Activated T-cell treated with anti-CD3 and anti-CD28 coated beads for 1 hour (primary cell): ENCODE measurements around the gene ZNF273.
"Not testable (repeated sequence)": the region's sequence is repeated elsewhere in the genome, so short reads cannot be mapped to it uniquely, and the experiment has no call there.

Experiments
- DNase-seq: peaks from one replicate; pipeline ENCODE4 v3.0.0-alpha.2; 2020; ENCODE audit warnings: low read depth

The ZNF273 gene

GRCh38 chr7:64946772-64947171 is 43.7 kb downstream of the ZNF273 start:
- no peak for DNase-seq

DNA sequence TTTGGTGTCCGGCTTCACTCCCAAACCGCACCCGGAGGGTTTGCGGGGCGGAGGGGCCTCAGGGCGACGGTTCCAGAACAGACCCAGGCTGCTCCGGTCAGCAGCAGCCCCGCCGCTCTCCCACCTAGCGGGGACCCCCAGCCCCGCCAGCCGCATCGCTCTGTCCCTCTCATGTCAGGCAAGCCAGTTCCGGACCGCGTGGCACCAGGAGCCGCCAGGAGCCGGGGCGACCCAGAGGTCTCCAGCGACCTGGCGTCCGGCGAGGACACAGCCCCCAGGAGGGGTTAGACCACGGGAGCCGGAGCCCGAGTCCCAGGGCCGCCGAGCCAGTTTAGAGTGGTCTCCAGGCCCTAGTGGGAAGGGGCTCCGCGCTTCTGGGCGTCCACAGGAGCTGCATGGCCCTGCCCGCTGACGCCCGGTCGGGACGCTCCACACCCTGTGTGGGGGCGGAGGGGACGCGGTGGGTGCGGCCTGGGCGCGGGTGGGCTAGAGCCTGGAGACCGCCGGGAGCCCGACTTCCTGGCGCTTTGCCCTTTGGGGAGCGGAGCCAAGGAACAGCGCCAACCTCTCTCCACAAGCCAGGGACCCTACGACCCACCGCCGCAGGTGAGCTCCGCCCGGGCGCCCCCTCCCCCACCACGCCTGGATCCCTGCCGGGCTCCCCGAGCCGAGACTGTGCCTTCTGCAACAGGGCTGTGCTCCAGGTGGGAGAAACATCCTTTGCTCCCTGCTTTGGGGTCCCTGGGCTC is 44.4 kb downstream of the ZNF273 start:
- no peak for DNase-seq

GRCh38 chr7:64948774-64949173 is 45.7 kb downstream of the ZNF273 start:
- DNase-seq: not testable (repeated sequence)

GRCh38 chr7:64950673-64951072 is 47.6 kb downstream of the ZNF273 start:
- not testable (repeated sequence) for DNase-seq

GRCh38 chr7:64951250-64951848 is 48.3 kb downstream of the ZNF273 start:
- DNase-seq: no peak

- DNase-seq: no peak
These were observed 56.1 kb downstream of the ZNF273 start for GRCh38 chr7:64959072-64959747.

- no peak for DNase-seq
These were observed 62.5 kb downstream of the ZNF273 start for GRCh38 chr7:64965594-64965993.

- no peak for DNase-seq
These were observed 75.6 kb downstream of the ZNF273 start for GRCh38 chr7:64978497-64979203.
